ENCODE data around the gene SGTB. TPM values are rescaled to one million over a fixed set of nuclear protein-coding genes. Genes with fewer than 3 reads are reported as not detected.

SGTB gene
- total RNA-seq, 1 experiment from 2014 or later, result 9.8 TPM

DNA sequence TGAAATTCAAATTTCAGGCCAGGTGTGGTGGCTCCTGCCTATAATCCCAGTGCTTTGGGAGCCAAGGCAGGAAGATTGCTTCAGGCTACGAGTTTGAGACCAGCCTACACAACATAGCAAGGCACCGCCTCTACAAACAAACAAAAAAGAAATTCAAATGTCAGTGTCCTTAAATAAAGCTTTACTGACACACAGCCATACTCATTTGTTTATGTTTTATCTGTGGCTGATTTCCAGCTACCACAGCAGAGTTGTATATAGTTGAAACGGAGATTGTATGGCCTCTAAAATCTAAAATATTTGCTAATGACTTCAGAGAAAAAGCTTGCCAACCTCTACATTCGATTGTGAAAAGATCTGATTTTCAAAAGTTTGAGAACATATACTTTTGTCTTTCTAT lies 81.7 kb downstream of the SGTB start:
- BruUV-seq (replicated peaks), result no TSS peak
- Histone ChIP-seq H4K20me1 (ENCODE audit: insufficient read depth) (no peaks in the 10 kb centered on the region), H3K4me3 (no peak overlapping the region), H3K79me2 (ENCODE audit: low read depth) (no peaks in the 10 kb centered on the region), H3K9me3 (ENCODE audit: insufficient read depth, low read depth) (no peaks in the 10 kb centered on the region), H3K9me2 (ENCODE audit: insufficient read depth) (no peaks in the 10 kb centered on the region), H2AFZ (no peak overlapping the region), H3F3A (ENCODE audit: insufficient read depth, low read depth) (no peaks in the 10 kb centered on the region), H3K36me3 (ENCODE audit: low read depth) (peaks cover 2% of the 10 kb centered on the region; the same call in 1 of the 2 replicates), H3K4me1 (replicated peaks; ENCODE audit: insufficient read depth) (no peaks in the 10 kb centered on the region), H3K27me3 (ENCODE audit: insufficient read depth, low read depth) (no peaks in the 10 kb centered on the region), H3K4me2 (no peak overlapping the region), H3K27ac (no peak overlapping the region)
- CTCF ChIA-PET, result no interaction called here
- DNase-seq, result no peak
- intact Hi-C loops (cut with micrococcal nuclease; ENCODE audit: unreplicated experiment), result no loop called here
- TF ChIP-seq EZH2 (IDR thresholded peaks at IDR 0.05; ENCODE audit: low read depth), result no peak
- TF ChIP-seq, protein P1, sequence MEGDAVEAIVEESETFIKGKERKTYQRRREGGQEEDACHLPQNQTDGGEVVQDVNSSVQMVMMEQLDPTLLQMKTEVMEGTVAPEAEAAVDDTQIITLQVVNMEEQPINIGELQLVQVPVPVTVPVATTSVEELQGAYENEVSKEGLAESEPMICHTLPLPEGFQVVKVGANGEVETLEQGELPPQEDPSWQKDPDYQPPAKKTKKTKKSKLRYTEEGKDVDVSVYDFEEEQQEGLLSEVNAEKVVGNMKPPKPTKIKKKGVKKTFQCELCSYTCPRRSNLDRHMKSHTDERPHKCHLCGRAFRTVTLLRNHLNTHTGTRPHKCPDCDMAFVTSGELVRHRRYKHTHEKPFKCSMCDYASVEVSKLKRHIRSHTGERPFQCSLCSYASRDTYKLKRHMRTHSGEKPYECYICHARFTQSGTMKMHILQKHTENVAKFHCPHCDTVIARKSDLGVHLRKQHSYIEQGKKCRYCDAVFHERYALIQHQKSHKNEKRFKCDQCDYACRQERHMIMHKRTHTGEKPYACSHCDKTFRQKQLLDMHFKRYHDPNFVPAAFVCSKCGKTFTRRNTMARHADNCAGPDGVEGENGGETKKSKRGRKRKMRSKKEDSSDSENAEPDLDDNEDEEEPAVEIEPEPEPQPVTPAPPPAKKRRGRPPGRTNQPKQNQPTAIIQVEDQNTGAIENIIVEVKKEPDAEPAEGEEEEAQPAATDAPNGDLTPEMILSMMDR (conservative IDR thresholded peaks at IDR 0.05), result no peak
- POLR2A ChIA-PET (ENCODE audit: unreplicated experiment), result interaction anchor here (0.7 kb wide), 1 partner anchor 87 kb away, joined by 6 read pairs; no protein-coding TSS in a partner anchor

DNA sequence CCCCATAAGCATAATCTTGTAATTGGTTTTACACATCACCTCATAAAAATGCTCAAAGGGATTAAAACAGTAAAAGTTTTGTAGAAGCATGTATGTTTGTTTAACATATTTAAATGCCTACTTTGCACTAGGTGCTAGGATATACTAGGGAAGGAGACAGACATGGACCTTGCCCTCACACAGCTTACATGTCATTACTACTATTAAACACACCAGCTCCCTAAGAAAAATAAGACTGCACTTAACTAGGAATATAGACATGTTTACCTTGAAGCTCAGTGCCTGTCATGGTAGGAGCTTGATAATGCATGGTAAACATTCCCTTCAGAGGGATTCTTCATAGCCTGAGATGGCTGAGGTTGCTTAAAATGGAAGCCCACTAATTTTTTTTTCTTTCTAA lies 90.9 kb downstream of the SGTB start:
- Histone ChIP-seq H3K27ac (no peak overlapping the region), H3K4me3 (no peak overlapping the region), H3K9me3 (ENCODE audit: insufficient read depth, low read depth) (no peaks in the 10 kb centered on the region), H3K27me3 (ENCODE audit: insufficient read depth, low read depth) (no peaks in the 10 kb centered on the region), H4K20me1 (ENCODE audit: insufficient read depth) (no peaks in the 10 kb centered on the region), H3K4me2 (no peak overlapping the region), H3K36me3 (ENCODE audit: low read depth) (peaks cover 19% of the 10 kb centered on the region; the same call in 1 of the 2 replicates), H3K79me2 (ENCODE audit: low read depth) (peaks cover 39% of the 10 kb centered on the region), H3F3A (ENCODE audit: insufficient read depth, low read depth) (peaks cover 10% of the 10 kb centered on the region), H3K4me1 (replicated peaks; ENCODE audit: insufficient read depth) (peaks cover 7% of the 10 kb centered on the region; the same call in 1 of the 2 replicates), H3K9me2 (ENCODE audit: insufficient read depth) (no peaks in the 10 kb centered on the region), H2AFZ (no peak overlapping the region)
- TF ChIP-seq EZH2 (IDR thresholded peaks at IDR 0.05; ENCODE audit: low read depth), result no peak
- TF ChIP-seq, protein P1 (conservative IDR thresholded peaks at IDR 0.05), result no peak
- CTCF ChIA-PET, result no interaction called here
- intact Hi-C loops (cut with micrococcal nuclease; ENCODE audit: unreplicated experiment), result no loop called here
- BruUV-seq (replicated peaks), result no TSS peak
- POLR2A ChIA-PET (ENCODE audit: unreplicated experiment), result no interaction called here
- DNase-seq, result no peak

DNA sequence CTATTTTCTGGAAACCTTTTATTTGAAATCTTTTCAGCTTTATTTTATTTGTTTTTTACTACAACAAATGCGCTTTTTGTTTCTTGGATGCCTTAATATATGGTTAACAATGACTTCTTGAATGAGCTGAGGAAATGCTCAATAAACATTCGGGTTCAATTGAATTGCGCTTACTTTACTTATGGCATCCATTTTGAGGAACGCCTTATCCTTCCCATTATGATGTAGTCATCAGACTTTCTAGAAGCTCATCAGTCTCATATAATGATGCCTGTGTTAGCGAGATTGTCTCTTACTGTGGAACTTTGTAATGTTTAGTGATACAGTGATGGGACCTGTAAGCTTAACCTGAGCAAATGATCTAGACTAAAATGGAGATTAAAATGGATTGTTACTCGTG lies 96.2 kb downstream of the SGTB start:
- Histone ChIP-seq H4K20me1 (ENCODE audit: insufficient read depth) (no peaks in the 10 kb centered on the region), H3K9me3 (ENCODE audit: insufficient read depth, low read depth) (no peaks in the 10 kb centered on the region), H3K27ac (peak overlapping the region; percentile 73; the same call in 1 of the 2 replicates), H3K4me2 (peak overlapping the region; percentile 86), H3K36me3 (ENCODE audit: low read depth) (0 out of 2 replicates have a peak, but pooled peaks cover 12% of the 10 kb centered on the region), H3K79me2 (ENCODE audit: low read depth) (peaks cover 83% of the 10 kb centered on the region), H3F3A (ENCODE audit: insufficient read depth, low read depth) (peaks cover 7% of the 10 kb centered on the region; the same call in 1 of the 2 replicates), H2AFZ (peak overlapping the region; percentile 98; the same call in 1 of the 2 replicates), H3K4me1 (replicated peaks; ENCODE audit: insufficient read depth) (peaks cover 22% of the 10 kb centered on the region), H3K9me2 (ENCODE audit: insufficient read depth) (no peaks in the 10 kb centered on the region), H3K4me3 (peak overlapping the region; percentile 96), H3K27me3 (ENCODE audit: insufficient read depth, low read depth) (no peaks in the 10 kb centered on the region)
- ChIA-PET POLR2A (ENCODE audit: unreplicated experiment) (interaction anchor here (0.6 to 0.7 kb wide), 3 partner anchors 97 to 565 kb away, joined by 3 to 5 read pairs (median 5); no protein-coding TSS in a partner anchor), CTCF (no interaction called here)
- DNase-seq, result no peak
- TF ChIP-seq EZH2 (IDR thresholded peaks at IDR 0.05; ENCODE audit: low read depth), result no peak
- TF ChIP-seq, protein P1 (conservative IDR thresholded peaks at IDR 0.05), result no peak
- BruUV-seq (replicated peaks), result no TSS peak
- intact Hi-C loops (cut with micrococcal nuclease; ENCODE audit: unreplicated experiment), result no loop called here
